Posterior vena cava (tissue), 2 donors: ENCODE data around the gene NKTR. TPM values are rescaled to one million over a fixed set of nuclear protein-coding genes. Genes with fewer than 3 reads are reported as not detected.
"Not testable (repeated sequence)": the region's sequence is repeated elsewhere in the genome, so short reads cannot be mapped to it uniquely, and the experiment has no call there.

Experiments used
- DNase-seq: peaks from one replicate; pipeline ENCODE4 v3.0.0-alpha.2; 2020; ENCODE audit warnings: low spot score
- intact Hi-C, 2 donors: fragments of 100-400 bp; cut with DNase I; formaldehyde crosslinking; loops; one replicate each; pipeline versions ENCODE4 v1.14.1 to v1.14.2; 2022 to 2023
- long read RNA-seq, 2 donors: library from polyadenylated mRNA; unstranded; transcript quantifications; one replicate each; pipeline ENCODE4 v2.0.0, GENCODE V29; 2020 to 2021
- total RNA-seq, 2 donors: library from RNA; stranded (reverse); fragmentation: NEBNext Ultra II Directional; extraction: Animal tissue kit (Norgen Biotek cat#: 25700); gene quantifications; one replicate each; pipeline ENCODE4 v1.2.1, GENCODE V29; 2021
- donor health status: DM: yes; HTN: yes; CAD: no.
- donor health status: DM: yes; HTN: yes; CAD: no.

The NKTR gene
- 10 to 100 TPM; 75.2 to 78.0 TPM for total RNA-seq
- long read RNA-seq, donor 1, partial matches to known transcripts = 11 of 22 reads
- long read RNA-seq, donor 1, other reads (novel, unspliced or antisense) = 9 of 22 reads
- long read RNA-seq, donor 2, partial matches to known transcripts = 19 of 50 reads
- long read RNA-seq, donor 2, other reads (novel, unspliced or antisense) = 29 of 50 reads

DNA sequence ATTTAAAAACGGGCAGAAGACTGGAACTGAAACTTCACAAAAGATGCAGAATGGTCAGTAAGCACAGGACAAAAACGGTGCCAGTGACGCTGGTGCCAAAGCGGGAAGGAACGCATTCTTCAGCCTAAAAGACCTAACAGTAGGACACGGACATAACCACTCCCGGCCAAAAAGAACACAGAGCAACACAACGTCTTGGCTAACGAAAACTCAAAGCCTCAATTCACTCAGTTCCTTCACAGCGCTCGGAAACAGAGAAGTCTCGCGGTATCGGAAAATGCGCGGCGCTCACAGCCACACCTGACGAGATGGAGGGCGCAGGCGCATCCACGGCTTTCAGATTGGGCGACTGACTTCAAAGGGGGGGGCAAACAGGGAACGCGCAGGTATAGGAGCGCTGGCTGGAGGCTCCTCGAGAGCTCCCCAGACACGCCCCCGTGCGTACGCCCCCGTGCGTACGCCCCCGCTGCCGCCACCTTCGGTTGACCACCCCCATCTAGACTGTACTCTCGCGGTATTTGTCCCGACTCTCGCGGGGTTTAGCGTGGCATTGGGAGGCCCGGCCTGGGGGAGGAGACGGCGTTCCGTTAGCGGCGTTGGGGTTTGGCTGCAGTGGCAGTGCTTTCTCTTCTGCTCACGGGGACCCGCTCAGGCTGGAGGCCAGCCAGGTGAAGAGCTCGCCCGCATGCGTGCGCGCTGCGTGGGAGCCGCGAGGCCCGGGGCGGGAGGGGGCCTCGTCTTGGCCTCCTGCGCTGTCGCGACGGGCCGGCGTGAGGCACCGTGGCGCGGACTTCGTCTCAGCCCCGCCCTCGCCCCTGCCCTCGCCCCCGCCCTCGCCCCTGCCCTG is at the start of gene NKTR:
Gene NKTR, plus strand, starts transcription at position 576 of the 847 bp plus-strand sequence. CDS start 321 bp downstream, outside the sequence.
- intact Hi-C loops = loop anchor here in 1 of 2 donors (10.0 kb wide), 1 partner anchor 54 kb away; the partner anchor contains the start of gene ZBTB47

GRCh38 chr3:42552830-42553229 is 47.7 kb upstream of the NKTR start:
- DNase-seq = no peak
- intact Hi-C loops = no loop called here

More for the DNA sequence above, at the start of gene NKTR:
- DNase-seq = peak; percentile 99

GRCh38 chr3:42556089-42556632 is 44.3 kb upstream of the NKTR start:
- no peak for DNase-seq
- intact Hi-C loops = no loop called here

GRCh38 chr3:42556817-42557216 is 43.7 kb upstream of the NKTR start:
- intact Hi-C loops = not testable (repeated sequence)

DNA sequence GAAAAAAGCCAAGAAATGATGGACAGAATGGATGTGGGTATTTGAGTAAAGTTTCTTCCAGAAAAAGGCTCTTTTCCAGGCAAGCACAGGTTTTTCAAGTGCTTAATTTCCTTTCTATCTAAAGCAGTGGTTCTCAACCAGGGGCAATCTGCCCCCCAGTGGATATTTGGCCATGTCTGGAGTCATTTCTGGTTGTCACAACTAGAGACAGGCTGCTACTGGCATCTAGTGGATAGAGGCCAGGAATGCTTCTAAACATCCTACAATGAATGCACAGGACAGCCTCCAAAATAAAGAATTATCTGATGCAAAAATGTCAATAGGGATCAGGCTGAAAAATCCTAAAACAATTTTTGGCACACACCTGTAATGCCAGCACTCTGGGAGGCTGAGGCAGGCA is 42.6 kb upstream of the NKTR start:
- intact Hi-C loops = no loop called here
- no peak for DNase-seq

More at GRCh38 chr3:42556817-42557216, 43.7 kb upstream of the NKTR start:
- not testable (repeated sequence) for DNase-seq

- DNase-seq = no peak
- intact Hi-C loops = loop anchor here in 1 of 2 donors (5.0 kb wide), 1 partner anchor 395 kb away; no protein-coding TSS in a partner anchor
Measured at GRCh38 chr3:42562047-42562907, 38.2 kb upstream of the NKTR start.

DNA sequence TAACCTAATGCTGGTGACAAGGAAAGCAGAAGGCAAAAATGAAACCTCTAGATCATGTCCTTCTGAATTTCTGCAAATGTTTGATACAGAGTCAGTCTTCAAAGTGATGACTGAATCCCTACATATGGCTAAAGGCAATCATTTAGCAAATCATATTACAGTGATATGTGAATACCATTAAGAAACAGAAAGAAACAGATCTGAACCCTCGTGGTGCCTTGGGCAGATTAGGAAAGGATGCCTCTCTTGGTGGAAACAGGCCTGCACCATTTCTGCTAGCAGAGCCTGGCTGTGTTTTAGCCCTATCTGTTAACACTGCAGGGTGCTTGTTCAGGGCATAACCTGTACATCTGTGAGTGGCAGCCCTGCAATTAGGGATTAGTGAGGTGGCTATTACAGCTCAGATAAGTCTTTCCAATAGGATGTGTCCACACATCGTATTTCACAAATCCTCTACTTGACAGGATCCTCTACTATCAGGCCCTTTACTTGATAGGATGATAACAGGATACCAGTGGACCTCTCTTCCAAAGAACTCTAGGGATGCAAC is 30.8 kb upstream of the NKTR start:
- intact Hi-C loops = no loop called here

DNA sequence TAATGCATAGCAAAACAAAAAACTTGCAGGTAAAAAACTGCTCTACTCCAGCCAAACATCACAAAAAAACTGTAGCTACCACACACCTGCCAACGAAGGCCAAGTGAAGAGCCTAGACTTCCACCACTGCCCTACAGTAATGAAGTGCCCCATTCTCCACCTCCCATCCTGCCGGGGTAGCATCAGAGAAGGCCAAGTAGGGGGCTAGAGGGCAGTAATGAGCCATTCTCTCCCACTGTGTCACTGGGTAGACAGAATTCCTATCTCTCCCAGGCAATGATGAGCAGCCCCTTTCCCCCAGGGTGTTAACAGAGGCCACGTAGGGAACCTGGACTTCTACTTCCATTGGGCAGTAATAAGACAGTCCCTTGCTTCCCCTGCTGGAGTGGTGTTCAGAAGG is 28.2 kb upstream of the NKTR start:
- DNase-seq = no peak
- intact Hi-C loops = no loop called here

More for the DNA sequence above, 30.8 kb upstream of the NKTR start:
- no peak for DNase-seq

- no peak for DNase-seq
- intact Hi-C loops = no loop called here
Measured at GRCh38 chr3:42575137-42575741, 25.2 kb upstream of the NKTR start.

DNA sequence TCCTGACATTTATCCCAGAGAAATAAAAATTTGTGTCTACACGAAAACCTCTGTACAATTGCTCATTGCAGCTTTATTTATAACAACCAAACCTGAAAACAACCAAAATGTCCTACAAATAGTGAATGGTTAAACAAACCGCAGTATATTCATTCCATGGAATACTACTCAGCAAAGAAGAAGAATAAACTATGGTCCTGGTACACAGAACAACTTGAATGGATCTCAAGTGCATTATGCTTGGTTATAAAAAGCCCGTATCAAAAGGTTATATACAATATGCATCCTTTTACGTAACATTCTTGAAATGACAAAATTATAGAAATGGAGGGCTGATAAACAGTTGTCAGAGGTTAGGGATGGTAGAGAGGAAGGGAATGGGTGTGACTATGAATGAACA is 22.4 kb upstream of the NKTR start:
- DNase-seq = no peak
- intact Hi-C loops = no loop called here

DNA sequence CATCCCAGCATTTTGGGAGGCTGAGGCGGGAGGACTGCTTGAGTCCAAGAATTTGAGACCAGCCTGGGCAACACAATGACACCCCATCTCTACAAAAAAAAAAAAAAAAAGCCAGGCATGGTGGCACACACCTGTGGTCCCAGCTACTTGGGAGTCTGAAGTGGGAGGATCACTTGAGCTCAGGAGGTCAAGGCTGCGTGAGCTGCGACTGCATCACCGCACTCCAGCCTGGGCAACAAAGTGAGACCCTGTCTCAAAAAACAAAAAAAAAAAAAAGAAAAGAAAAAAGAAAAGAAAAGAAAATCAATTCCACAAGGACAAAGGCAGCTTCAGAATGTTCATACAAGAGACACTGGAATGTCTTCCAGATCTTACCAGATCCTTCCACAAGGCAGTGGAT is 21.1 kb upstream of the NKTR start:
- DNase-seq, intact Hi-C loops: not testable (repeated sequence)

DNA sequence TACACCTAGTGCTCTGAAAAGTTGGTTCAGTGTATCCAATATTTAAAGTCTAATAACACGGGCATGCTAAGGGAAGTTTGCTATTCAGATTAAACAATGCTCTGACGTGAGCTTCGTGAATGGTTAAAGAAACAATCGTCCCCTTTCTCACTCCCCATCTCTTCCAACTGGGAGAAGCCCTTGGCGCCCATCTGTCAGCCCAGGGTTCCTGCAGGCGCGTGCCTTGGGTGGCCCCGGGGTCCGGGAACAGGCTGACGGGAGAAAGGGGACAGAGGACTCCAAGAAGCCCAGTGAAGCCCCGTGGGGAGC is 19.1 kb upstream of the NKTR start:
- intact Hi-C loops = loop anchor here in 1 of 2 donors (10.0 kb wide), 1 partner anchor 163 kb away; no protein-coding TSS in a partner anchor
- no peak for DNase-seq

GRCh38 chr3:42581709-42582473 is 18.6 kb upstream of the NKTR start, which contains the start of gene SEC22C:
Gene SEC22C (minus strand): TSS chr3:42581967. CDS start chr3:42569046, 12,921 bp downstream.
- intact Hi-C loops = loop anchor here in 1 of 2 donors (10.0 kb wide), 1 partner anchor 163 kb away; no protein-coding TSS in a partner anchor
- peak; percentile 98 for DNase-seq

DNA sequence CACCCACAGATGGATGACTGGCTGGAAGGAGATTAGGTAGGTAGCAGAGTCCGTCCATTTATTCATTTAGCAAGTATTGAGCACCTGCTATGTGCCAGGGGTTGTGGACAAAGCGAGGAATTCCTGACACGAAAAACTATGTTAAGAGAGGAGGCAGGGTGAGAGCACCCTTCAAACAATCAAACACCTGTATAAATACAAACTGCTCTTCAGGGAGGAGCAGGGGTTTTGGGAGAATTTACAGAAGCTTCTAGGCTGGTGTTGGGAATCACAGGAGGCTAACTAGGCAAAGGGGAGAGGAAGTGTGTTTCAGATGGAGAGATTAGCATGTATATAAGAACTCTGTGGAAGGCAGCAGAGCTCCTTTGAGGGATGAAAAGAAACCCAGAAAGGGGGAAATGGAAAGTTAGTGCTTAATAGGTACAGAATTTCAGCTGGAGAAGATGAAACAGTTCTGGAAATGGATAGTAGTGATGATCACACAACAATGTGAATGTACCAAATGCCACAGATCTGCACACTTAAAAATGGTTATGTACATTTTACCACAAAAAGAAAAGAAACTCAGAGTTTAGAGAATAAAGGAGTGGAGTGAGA is 17.9 kb upstream of the NKTR start:
- DNase-seq = no peak
- intact Hi-C loops = loop anchor here in 1 of 2 donors (10.0 kb wide), 1 partner anchor 162 kb away; no protein-coding TSS in a partner anchor

GRCh38 chr3:42588625-42589024 is 11.9 kb upstream of the NKTR start:
- no peak for DNase-seq
- intact Hi-C loops = loop anchor here in 1 of 2 donors (10.0 kb wide), 1 partner anchor 156 kb away; no protein-coding TSS in a partner anchor

DNA sequence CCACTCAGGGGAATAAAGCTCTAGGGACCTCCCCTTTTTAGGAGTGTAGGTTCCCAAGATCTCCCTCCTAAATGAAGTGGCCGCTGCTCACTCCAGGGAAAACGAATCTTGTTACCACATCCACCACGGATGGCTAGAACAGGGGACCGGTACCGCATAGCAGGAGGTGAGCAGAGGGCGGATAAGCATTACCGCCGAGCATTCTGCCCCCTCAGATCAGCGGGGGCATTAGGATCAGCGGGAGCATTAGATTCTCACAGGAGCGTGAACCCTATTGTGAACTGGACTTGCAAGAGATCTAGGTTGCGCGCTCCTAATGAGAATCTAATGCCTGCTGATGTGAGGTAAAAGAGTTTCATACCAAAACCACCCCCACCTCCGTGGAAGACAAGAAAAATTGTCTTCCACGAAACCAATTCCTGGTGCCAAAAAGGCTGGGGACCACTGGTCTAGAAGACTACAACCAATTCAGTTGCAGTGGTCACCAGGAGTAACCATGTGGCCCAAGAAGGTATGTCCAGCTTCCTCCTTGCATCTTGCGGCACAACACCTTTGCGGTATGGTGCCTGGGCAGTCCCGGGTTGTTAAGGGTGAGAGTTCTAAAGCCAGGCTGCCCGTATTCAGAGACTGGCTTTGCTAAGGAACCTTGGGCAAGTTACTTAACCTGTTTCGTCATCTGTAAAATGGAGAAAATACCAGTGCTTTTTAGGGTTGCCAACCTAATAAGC is 10.9 kb upstream of the NKTR start:
- no peak for DNase-seq
- intact Hi-C loops = loop anchor here in 1 of 2 donors (10.0 kb wide), 1 partner anchor 155 kb away; no protein-coding TSS in a partner anchor
